Measurements from ENCODE around the gene UBALD2.
A peak's percentile ranks its signal among the peaks of the same experiment; 100 is the strongest.

UBALD2 gene

GRCh38 chr17:76276461-76277299 lies 11.5 kb downstream of the UBALD2 start:
- Histone ChIP-seq H3K4me1 (peaks cover 0 to 24% (median 10%) of the 10 kb centered on the region in 4 donors), H3K27ac (no peak overlapping the region), H3K9me3 (no peaks in the 10 kb centered on the region), H3K36me3 (peaks cover 0 to 8% (median 0%) of the 10 kb centered on the region in 3 donors), H3K4me3 (no peak overlapping the region), H3K27me3 (no peaks in the 10 kb centered on the region)
- TF ChIP-seq CTCF (IDR thresholded peaks at IDR 0.05), result no peak
- intact Hi-C loops (cut with DNase I; ENCODE audit: low total_unique reads), result loop anchor here (10.0 kb wide), 1 partner anchor 372 kb away; the partner anchor contains the start of gene MRPL38
- no peak for DNase-seq

- Histone ChIP-seq H3K9me3 (no peaks in the 10 kb centered on the region), H3K36me3 (peaks cover 0 to 8% (median 0%) of the 10 kb centered on the region in 3 donors), H3K4me3 (no peak overlapping the region), H3K4me1 (peaks cover 0 to 15% (median 1%) of the 10 kb centered on the region in 4 donors), H3K27ac (no peak overlapping the region), H3K27me3 (no peaks in the 10 kb centered on the region)
- no peak for TF ChIP-seq CTCF (IDR thresholded peaks at IDR 0.05)
- no peak for DNase-seq
- intact Hi-C loops (cut with DNase I; ENCODE audit: low total_unique reads), result loop anchor here (10.0 kb wide), 1 partner anchor 373 kb away; the partner anchor contains the start of gene MRPL38
Measured at GRCh38 chr17:76277300-76278267, 12.4 kb downstream of the UBALD2 start.

GRCh38 chr17:76278268-76278908 lies 13.2 kb downstream of the UBALD2 start:
- intact Hi-C loops (cut with DNase I; ENCODE audit: low total_unique reads), result loop anchor here (10.0 kb wide), 1 partner anchor 374 kb away; the partner anchor contains the start of gene MRPL38
- no peak for TF ChIP-seq CTCF (IDR thresholded peaks at IDR 0.05)
- DNase-seq, result no peak
- Histone ChIP-seq H3K36me3 (peaks cover 0 to 8% (median 0%) of the 10 kb centered on the region in 3 donors), H3K27me3 (no peaks in the 10 kb centered on the region), H3K4me3 (no peak overlapping the region), H3K9me3 (no peaks in the 10 kb centered on the region), H3K27ac (no peak overlapping the region), H3K4me1 (peaks cover 0 to 7% (median 0%) of the 10 kb centered on the region in 4 donors)

- Histone ChIP-seq H3K4me3 (no peak overlapping the region), H3K27ac (no peak overlapping the region), H3K36me3 (peaks cover 0 to 8% (median 0%) of the 10 kb centered on the region in 3 donors), H3K4me1 (peaks cover 0 to 5% (median 0%) of the 10 kb centered on the region in 4 donors), H3K9me3 (no peaks in the 10 kb centered on the region), H3K27me3 (no peaks in the 10 kb centered on the region)
- peak; percentile 86 to 89 for DNase-seq
- peak; percentile 95 to 97 for TF ChIP-seq CTCF (IDR thresholded peaks at IDR 0.05)
- intact Hi-C loops (cut with DNase I; ENCODE audit: low total_unique reads), result loop anchor here (10.0 kb wide), 1 partner anchor 374 kb away; the partner anchor contains the start of gene MRPL38
Measured at GRCh38 chr17:76278952-76279741, 14.0 kb downstream of the UBALD2 start.
